NCI-H748 (cell line): ENCODE measurements around the gene VPS18.

ENCODE experiments used
- DNase-seq: peaks from one replicate; lab custom pipeline; 2025; ENCODE audit not compliant: unreplicated experiment; lab: John Stamatoyannopoulos, UW

The VPS18 gene

DNA sequence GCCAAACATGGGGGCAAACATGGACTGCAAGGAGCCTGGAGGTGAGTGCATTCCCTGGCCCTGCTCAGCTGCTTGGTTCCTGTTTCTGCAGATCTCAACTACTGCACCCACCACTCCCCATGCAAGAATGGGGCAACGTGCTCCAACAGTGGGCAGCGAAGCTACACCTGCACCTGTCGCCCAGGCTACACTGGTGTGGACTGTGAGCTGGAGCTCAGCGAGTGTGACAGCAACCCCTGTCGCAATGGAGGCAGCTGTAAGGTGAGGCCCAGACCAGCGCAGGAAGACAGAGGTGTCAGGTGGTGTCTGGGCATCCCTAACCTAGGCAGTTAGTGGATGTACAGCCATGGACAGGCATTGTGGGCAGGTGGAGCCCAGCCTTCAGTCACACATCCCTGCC is 40.2 kb downstream of the VPS18 start:
- no peak for DNase-seq

GRCh38 chr15:40936234-40936708 is 42.0 kb downstream of the VPS18 start:
- DNase-seq = no peak

- no peak for DNase-seq
These were observed 42.7 kb downstream of the VPS18 start for GRCh38 chr15:40936709-40937666.

GRCh38 chr15:40937762-40938535 is 43.7 kb downstream of the VPS18 start:
- no peak for DNase-seq

- DNase-seq = no peak
These were observed 44.3 kb downstream of the VPS18 start for GRCh38 chr15:40938536-40938870.

DNA sequence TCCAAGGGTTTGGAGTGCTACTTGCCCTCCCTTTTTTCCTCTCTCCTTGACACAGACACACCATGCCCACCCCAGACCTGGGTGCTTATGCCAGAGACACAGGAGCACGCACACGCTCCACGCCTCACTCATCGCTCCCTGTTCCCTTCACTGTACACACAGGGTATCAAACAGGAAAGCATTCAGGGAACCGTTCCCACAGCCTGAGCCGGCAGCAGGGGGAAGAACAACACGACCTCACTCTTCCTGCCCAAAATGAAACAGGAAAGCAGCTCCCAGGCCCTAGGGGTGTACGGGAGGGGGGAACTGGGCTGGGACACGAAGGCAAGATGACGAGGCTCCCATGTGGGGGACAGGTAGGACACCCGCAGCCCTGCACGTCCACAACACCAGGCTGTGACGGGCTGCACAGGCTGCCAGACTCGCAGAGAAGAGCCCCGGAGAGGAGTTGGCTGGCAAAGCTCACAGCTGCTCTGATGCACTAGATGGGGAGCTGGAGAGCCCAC is 46.1 kb downstream of the VPS18 start:
- DNase-seq = no peak

DNA sequence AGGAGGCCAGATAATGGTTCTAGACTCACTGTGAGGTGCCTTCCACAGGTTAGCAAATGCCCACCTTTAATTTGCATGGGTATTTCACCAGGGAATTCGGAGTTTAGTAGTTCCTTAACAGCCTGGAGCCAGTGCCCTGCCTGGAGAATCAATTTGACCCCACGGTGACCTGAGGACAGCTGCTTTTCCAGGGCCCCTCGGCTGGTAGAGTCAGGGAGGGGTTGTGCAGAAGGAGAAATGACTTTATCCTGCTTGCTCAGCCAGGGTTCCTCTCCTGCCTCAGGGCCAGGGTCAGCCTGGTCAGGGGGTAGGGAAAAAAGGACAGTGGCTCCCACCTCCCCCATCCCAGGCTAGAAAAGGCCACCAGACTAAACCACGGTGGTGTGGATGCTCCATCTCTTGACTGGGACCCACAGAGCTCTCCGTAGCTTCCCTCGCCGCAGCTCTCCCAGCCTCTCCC is 46.8 kb downstream of the VPS18 start:
- no peak for DNase-seq

- peak; percentile 86 for DNase-seq
These were observed 47.5 kb downstream of the VPS18 start for GRCh38 chr15:40941528-40942336.

GRCh38 chr15:40942337-40942854 is 48.1 kb downstream of the VPS18 start:
- peak; percentile 32 for DNase-seq

DNA sequence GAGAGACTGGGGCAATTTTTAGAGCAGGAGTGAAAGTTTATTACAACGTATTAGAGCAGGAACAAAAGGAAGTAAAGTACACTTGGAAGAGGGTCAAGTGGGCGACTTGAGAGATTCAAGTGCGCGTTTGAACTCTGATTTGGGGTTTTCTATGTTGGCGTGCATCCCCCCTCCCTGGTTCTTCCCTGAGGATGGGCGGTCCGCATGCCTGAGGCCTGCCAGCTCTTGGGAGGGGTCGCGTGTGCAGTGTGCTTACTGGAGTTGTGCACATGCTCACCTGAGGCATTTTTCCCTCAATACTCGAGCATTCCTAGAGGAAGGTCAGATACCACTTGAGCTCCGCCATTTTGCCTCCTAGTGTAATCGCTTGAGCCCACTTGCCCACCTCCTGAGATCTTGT is 48.6 kb downstream of the VPS18 start:
- no peak for DNase-seq

DNA sequence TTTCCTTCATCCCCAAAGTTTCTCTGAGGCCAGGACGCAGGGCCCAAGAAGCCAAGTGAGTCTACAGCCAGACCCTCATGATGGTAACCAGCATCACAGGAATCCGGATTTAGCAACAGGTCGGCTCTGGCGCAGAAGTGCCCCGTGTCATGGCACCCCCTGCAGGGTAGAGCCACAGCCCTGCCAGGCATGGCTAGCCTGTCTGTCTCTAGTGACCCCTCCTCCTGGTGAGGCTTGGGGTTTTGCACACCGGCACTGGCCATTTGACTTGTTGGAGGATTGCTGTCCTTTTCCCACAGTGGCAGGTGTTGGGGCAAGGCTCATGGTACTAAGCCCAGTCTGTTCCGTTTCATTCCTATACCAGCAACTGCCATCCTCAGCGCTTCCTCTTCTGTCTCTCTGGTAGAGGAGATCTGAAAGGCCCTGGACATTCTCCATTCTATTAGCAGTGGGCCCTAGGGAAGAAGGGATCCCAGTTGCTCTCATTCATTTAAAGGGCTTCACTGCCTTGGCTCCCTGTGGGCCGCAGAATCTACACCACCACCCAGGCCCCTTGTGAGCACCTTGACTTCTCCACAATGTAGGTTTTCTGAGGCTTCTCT is 49.6 kb downstream of the VPS18 start:
- DNase-seq = no peak

GRCh38 chr15:40944510-40945296 is 50.5 kb downstream of the VPS18 start:
- peak; percentile 62 for DNase-seq

- no peak for DNase-seq
These were observed 54.6 kb downstream of the VPS18 start for GRCh38 chr15:40948706-40949473.

- no peak for DNase-seq
These were observed 55.5 kb downstream of the VPS18 start for GRCh38 chr15:40949756-40950207.

DNA sequence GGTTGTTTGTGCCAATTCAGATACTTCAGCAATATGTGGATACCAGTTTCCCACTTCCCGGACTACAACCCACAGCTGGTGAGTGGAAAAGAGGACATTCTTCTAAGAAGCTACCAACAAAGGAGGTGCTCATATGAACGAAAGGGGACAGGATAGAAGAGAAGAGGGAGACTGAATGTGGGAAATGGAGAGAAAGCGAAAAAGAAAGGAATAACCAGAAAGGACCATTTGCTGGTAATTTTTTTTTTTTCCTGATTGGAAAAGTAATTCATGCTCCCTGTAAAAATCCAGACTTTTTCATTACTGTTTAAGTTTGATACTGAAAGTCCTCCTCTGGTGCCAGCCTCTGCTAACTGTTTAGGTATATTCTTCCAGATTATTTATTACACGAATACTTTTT is 57.5 kb downstream of the VPS18 start:
- DNase-seq = no peak

DNA sequence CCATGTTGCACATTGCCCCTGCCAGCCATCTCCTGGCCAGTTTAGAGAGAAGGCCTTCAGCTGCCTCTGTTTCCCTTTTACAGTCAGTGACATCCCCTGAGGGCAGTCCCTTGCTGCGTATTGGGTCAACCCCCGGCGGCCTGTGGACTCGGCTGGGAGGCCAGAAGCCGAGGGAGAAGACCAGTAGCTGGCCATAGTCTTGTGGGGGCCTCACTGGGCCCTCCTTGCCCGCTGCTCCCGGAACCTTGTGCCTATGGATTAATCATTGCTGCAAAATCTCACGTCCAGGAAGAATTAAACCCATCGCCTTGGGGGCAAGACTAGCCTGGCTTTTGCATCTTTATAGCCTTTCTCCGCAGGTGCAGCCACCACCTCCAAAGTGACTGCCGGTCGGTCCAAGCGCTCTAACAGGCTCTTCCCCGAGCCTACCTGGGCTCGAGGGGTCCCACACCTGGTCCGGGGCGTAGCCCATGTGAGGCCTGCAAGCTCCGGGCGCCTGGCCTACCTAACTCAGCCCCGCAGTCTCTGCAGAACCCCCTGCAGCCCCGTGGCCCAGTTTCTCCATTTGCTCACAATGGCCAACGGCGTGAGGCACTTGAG is 58.2 kb downstream of the VPS18 start:
- DNase-seq = no peak

- DNase-seq = peak; percentile 95
These were observed 58.9 kb downstream of the VPS18 start, which contains the start of gene CHAC1 for GRCh38 chr15:40952901-40953712. TSS of gene CHAC1 (plus strand) at chr15:40953471. CDS start at chr15:40953584, 113 bp downstream.
